ENCODE results near the gene PCDH15.

GRCh38 chr10:53841483-53842145 lies 959.4 kb downstream of the PCDH15 start:
- TF ChIP-seq CTCF (IDR thresholded peaks at IDR 0.05) (no peak), POLR2A (IDR thresholded peaks at IDR 0.05) (no peak)
